Liver (tissue), 9 donors: ENCODE measurements around the gene BRI3BP. TPM values are rescaled to one million over a fixed set of nuclear protein-coding genes. Genes with fewer than 3 reads are reported as not detected.

ENCODE experiments used
- DNase-seq: peaks from one replicate; pipeline ENCODE4 v3.0.0-alpha.2; 2017; ENCODE audit warnings: low spot score
- H3K27ac ChIP-seq, 2 donors: one replicate each; pipeline ENCODE4 v1.7.0; 2013; ENCODE audit warnings: inconsistent platforms in 2 of 2, low read length in 2 of 2, control low read depth in 1 of 2, low read depth in 1 of 2, mild to moderate bottlenecking in 1 of 2
- H3K27me3 ChIP-seq, 4 donors: one replicate each; pipeline versions ENCODE4 v1.6.1 to v1.7.0; 2013; ENCODE audit warnings: low read length in 3 of 4, inconsistent platforms in 1 of 4, mild to moderate bottlenecking in 1 of 4, moderate library complexity in 1 of 4; ENCODE audit not compliant: control insufficient read depth in 4 of 4, insufficient read depth in 4 of 4
- H3K36me3 ChIP-seq, 4 donors: one replicate each; pipeline versions ENCODE4 v1.6.1 to v1.7.0; 2013; ENCODE audit warnings: low read length in 3 of 4, mild to moderate bottlenecking in 3 of 4, low read depth in 1 of 4, moderate library complexity in 1 of 4; ENCODE audit not compliant: control insufficient read depth in 4 of 4, insufficient read depth in 3 of 4
- H3K4me1 ChIP-seq, 4 donors: one replicate each; pipeline versions ENCODE4 v1.6.1 to v1.7.0; 2013; ENCODE audit warnings: low read length in 3 of 4, mild to moderate bottlenecking in 3 of 4, moderate library complexity in 1 of 4; ENCODE audit not compliant: control insufficient read depth in 4 of 4, insufficient read depth in 4 of 4
- H3K4me3 ChIP-seq, 3 donors: one replicate each; pipeline versions ENCODE4 v1.6.1 to v1.7.0; 2013; ENCODE audit warnings: low read length in 3 of 3, control low read depth in 1 of 3, low read depth in 1 of 3, mild to moderate bottlenecking in 1 of 3
- H3K9ac ChIP-seq, 2 donors: one replicate each; pipeline ENCODE4 v1.7.0; 2013; ENCODE audit warnings: low read length in 2 of 2, mild to moderate bottlenecking in 2 of 2, moderate library complexity in 2 of 2, control low read depth in 1 of 2, low read depth in 1 of 2
- H3K9me3 ChIP-seq, 4 donors: one replicate each; pipeline versions ENCODE4 v1.6.1 to v1.7.0; 2013; ENCODE audit warnings: low read length in 3 of 4; ENCODE audit not compliant: control insufficient read depth in 4 of 4
- EGR1 ChIP-seq, 2 donors: IDR thresholded peaks; 2 replicates each; pipeline ENCODE4 v1.6.1; 2016 to 2018; ENCODE audit warnings: antibody characterized with exemption in 2 of 2, low read depth in 2 of 2
- FOXA1 ChIP-seq: IDR thresholded peaks from 2 replicates; pipeline ENCODE4 v1.6.1; 2016; ENCODE audit warnings: antibody characterized with exemption
- FOXA2 ChIP-seq: IDR thresholded peaks from 2 replicates; pipeline ENCODE4 v1.6.1; 2016; ENCODE audit warnings: antibody characterized with exemption
- GABPA ChIP-seq, 2 donors: IDR thresholded peaks in 1 of 2; conservative IDR thresholded peaks in 1 of 2; 2 replicates each; pipeline ENCODE4 v1.6.1; 2016; ENCODE audit warnings: antibody characterized with exemption in 2 of 2, mild to moderate bottlenecking in 1 of 2, moderate library complexity in 1 of 2
- HNF4A ChIP-seq, 2 donors: conservative IDR thresholded peaks; 2 replicates each; pipeline ENCODE4 v1.6.1; 2016; ENCODE audit warnings: antibody characterized with exemption in 2 of 2, mild to moderate bottlenecking in 2 of 2
- HNF4G ChIP-seq: IDR thresholded peaks from 2 replicates; pipeline ENCODE4 v1.6.1; 2016; ENCODE audit warnings: antibody characterized with exemption
- JUND ChIP-seq, 2 donors: IDR thresholded peaks; 2 replicates each; pipeline ENCODE4 v1.6.1; 2016; ENCODE audit warnings: antibody characterized with exemption in 2 of 2
- MAX ChIP-seq: IDR thresholded peaks from 2 replicates; pipeline ENCODE4 v1.6.1; 2016; ENCODE audit warnings: antibody characterized with exemption
- NR2F2 ChIP-seq: IDR thresholded peaks from 2 replicates; pipeline ENCODE4 v1.6.1; 2016; ENCODE audit warnings: antibody characterized with exemption
- RAD21 ChIP-seq, 2 donors: IDR thresholded peaks; 2 replicates each; pipeline ENCODE4 v1.6.1; 2016; ENCODE audit warnings: antibody characterized with exemption in 2 of 2, mild to moderate bottlenecking in 2 of 2
- RXRA ChIP-seq, 2 donors: IDR thresholded peaks; 2 replicates each; pipeline ENCODE4 v1.6.1; 2017 to 2018; ENCODE audit warnings: antibody characterized with exemption in 2 of 2, mild to moderate bottlenecking in 1 of 2
- SP1 ChIP-seq: IDR thresholded peaks from 2 replicates; pipeline ENCODE4 v1.6.1; 2018; ENCODE audit warnings: antibody characterized with exemption, mild to moderate bottlenecking
- TAF1 ChIP-seq: conservative IDR thresholded peaks from 2 replicates; pipeline ENCODE4 v1.6.1; 2016; ENCODE audit warnings: antibody characterized with exemption, mild to moderate bottlenecking
- YY1 ChIP-seq: IDR thresholded peaks from 2 replicates; pipeline ENCODE4 v1.6.1; 2016; ENCODE audit warnings: antibody characterized with exemption, mild to moderate bottlenecking
- ZBTB33 ChIP-seq: IDR thresholded peaks from 2 replicates; pipeline ENCODE4 v1.6.1; 2016; ENCODE audit warnings: antibody characterized with exemption
- WGBS: extraction: QIAGEN DNeasy Blood & Tissue Kit; methylation state at CpG from one replicate; pipeline ENCODE4 v1.1.7; 2013; 5-methylcytosine and 5-hydroxymethylcytosine counted together
- polyA plus RNA-seq, 2 donors: library from polyadenylated mRNA; stranded (reverse) in 1 of 2; unstranded in 1 of 2; fragments of 200-250 nt in 1 of 2; fragments of >200 nt in 1 of 2; fragmentation: Nextera tagmentation in 1 of 2; extraction: Ambion mirVana in 1 of 2; gene quantifications; one replicate each; pipeline versions ENCODE4 v1.2.1 to v1.2.3, GENCODE V29; 2013 to 2015
- total RNA-seq, 2 donors: library from RNA; depleted of rRNA; stranded (reverse); fragments of >200 nt; gene quantifications; one replicate each; pipeline ENCODE4 v1.2.3, GENCODE V29; 2014
- TF ChIP-seq, protein P1 (sequence below): IDR thresholded peaks from 2 replicates; pipeline ENCODE4 v1.6.1; 2016; ENCODE audit warnings: antibody characterized with exemption
- TF ChIP-seq, protein P2 (sequence below): fragments of 150-350 bp; IDR thresholded peaks from 2 replicates; pipeline ENCODE4 v1.5.1; 2017; ENCODE audit warnings: improper control_type of control experiment, low read depth, low read length; ENCODE audit not compliant: missing input control
- donor health status: healthy.
- donor health status: healthy.
- donor health status: healthy.
- donor health status: healthy.
- donor health status: healthy.

The BRI3BP gene
- total and polyA plus RNA-seq, 4 donors: 2.4 to 15.3 (median 4.7) TPM

GRCh38 chr12:125064492-125064891, 71.0 kb downstream of the BRI3BP start:
- H3K9me3 ChIP-seq: no peaks in the 10 kb centered on the region

DNA sequence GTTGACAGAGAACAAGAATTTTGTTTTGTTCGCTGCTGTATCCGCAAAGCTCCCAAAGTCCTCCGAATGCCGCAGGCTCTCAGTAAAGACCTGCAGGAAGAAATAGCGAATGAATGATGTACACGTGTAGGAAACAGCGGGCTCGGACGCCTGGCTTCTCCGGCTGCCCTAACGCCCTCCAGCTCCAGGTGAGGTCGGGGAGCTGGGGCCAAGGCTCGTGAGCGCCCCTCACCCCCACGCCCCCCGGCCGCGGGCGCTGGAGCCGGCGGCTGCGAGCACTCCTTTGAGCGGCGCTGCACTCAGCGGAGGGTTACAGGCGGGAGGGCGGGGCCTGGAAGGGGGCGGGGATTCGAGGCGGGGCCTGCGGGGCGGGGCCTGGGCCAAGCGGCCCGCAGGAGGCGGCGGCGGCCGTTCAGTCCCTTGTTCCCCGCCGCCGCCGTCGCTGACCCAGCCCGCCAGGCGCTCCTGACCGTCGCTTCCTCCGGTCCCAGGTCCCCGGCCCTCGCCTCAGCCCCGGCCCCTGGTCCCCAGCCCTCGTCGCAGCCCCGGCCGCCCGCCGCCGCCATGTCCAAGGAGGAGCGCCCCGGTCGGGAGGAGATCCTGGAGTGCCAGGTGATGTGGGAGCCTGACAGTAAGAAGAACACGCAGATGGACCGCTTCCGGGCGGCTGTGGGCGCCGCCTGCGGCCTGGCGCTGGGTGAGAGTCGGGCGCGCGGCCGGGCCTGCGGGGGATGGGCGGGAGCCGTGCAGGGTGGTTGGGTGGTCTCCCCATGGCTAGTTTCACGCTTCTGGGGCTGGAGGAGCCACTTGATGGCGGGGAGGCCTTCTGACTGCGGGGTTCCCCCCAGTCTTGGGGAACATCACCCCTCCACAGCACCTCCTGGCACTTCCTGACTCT, 71.8 kb downstream of the BRI3BP start, which contains the start of gene AACS:
AACS (plus strand) TSS at position 415 of the 898 bp plus-strand sequence; CDS start at position 565, 150 bp downstream.
- H3K27me3 ChIP-seq: no peaks in the 10 kb centered on the region
- peak within 1 kb of the TSS in 1 of 2 donors; percentile 43 for H3K9ac ChIP-seq
- TF ChIP-seq JUND (IDR thresholded peaks at IDR 0.05) (no peak), EGR1 (IDR thresholded peaks at IDR 0.05; ENCODE audit: low read depth in 2 of 2) (no peak), FOXA1 (no peak), SP1 (no peak), YY1 (no peak), HNF4A (conservative IDR thresholded peaks at IDR 0.05) (no peak), HNF4G (no peak), NR2F2 (no peak), ZBTB33 (no peak), GABPA (IDR thresholded peaks at IDR 0.05 in 1 of 2, conservative IDR thresholded peaks at IDR 0.05 in 1 of 2) (no peak), TAF1 (no peak), FOXA2 (no peak), RAD21 (IDR thresholded peaks at IDR 0.05) (no peak), RXRA (IDR thresholded peaks at IDR 0.05) (no peak), MAX (no peak)
- TF ChIP-seq, protein P1, sequence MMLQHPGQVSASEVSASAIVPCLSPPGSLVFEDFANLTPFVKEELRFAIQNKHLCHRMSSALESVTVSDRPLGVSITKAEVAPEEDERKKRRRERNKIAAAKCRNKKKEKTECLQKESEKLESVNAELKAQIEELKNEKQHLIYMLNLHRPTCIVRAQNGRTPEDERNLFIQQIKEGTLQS: no peak
- TF ChIP-seq, protein P2, sequence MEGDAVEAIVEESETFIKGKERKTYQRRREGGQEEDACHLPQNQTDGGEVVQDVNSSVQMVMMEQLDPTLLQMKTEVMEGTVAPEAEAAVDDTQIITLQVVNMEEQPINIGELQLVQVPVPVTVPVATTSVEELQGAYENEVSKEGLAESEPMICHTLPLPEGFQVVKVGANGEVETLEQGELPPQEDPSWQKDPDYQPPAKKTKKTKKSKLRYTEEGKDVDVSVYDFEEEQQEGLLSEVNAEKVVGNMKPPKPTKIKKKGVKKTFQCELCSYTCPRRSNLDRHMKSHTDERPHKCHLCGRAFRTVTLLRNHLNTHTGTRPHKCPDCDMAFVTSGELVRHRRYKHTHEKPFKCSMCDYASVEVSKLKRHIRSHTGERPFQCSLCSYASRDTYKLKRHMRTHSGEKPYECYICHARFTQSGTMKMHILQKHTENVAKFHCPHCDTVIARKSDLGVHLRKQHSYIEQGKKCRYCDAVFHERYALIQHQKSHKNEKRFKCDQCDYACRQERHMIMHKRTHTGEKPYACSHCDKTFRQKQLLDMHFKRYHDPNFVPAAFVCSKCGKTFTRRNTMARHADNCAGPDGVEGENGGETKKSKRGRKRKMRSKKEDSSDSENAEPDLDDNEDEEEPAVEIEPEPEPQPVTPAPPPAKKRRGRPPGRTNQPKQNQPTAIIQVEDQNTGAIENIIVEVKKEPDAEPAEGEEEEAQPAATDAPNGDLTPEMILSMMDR: no peak
- peaks cover 3 to 13% (median 9%) of the 10 kb centered on the region in 4 donors for H3K4me1 ChIP-seq
- DNase-seq: peak; percentile 92
- WGBS: under 1% methylated on average over 80 of the region's 80 CpGs
- H3K9me3 ChIP-seq: no peaks in the 10 kb centered on the region
- peak within 1 kb of the TSS in 1 of 2 donors; percentile 41 for H3K27ac ChIP-seq
- H3K36me3 ChIP-seq: no peaks in the 10 kb centered on the region
- H3K4me3 ChIP-seq: peak within 1 kb of the TSS; percentile 63 to 89 (median 84)

More at GRCh38 chr12:125064492-125064891, 71.0 kb downstream of the BRI3BP start:
- peaks cover 3 to 13% (median 9%) of the 10 kb centered on the region in 4 donors for H3K4me1 ChIP-seq
- TF ChIP-seq GABPA (IDR thresholded peaks at IDR 0.05 in 1 of 2, conservative IDR thresholded peaks at IDR 0.05 in 1 of 2): no peak
- TF ChIP-seq, protein P2: no peak
- no peak for TF ChIP-seq RAD21 (IDR thresholded peaks at IDR 0.05)
- TF ChIP-seq, protein P1: no peak
- no peak for TF ChIP-seq RXRA (IDR thresholded peaks at IDR 0.05)
- H3K27ac ChIP-seq: no peak overlapping the region
- DNase-seq: no peak
- H3K4me3 ChIP-seq: peak overlapping the region in 1 of 3 donors; percentile 89
- WGBS: 65% methylated on average over 5 of the region's 5 CpGs
- no peaks in the 10 kb centered on the region for H3K27me3 ChIP-seq
- H3K9ac ChIP-seq: no peak overlapping the region
- H3K36me3 ChIP-seq: no peaks in the 10 kb centered on the region
